Fibroblast of the aortic adventitia (primary cell): ENCODE data around the gene TUT4. TPM values are rescaled to one million over a fixed set of nuclear protein-coding genes. Genes with fewer than 3 reads are reported as not detected.

Source experiments
- DNase-seq: peaks from one replicate; pipeline ENCODE4 v3.0.0-alpha.2; 2010; ENCODE audit warnings: low read depth
- H3K4me3 ChIP-seq: 2 replicates; pipeline ENCODE4 v1.5.1; 2011; ENCODE audit warnings: low read depth, mild to moderate bottlenecking, control low read depth, low read length, moderate library complexity
- total RNA-seq: library from RNA; depleted of rRNA; stranded (reverse); fragments of >200 nt; gene quantifications from 2 replicates; pipeline ENCODE4 v1.2.3, GENCODE V29; 2012; ENCODE audit warnings: low replicate concordance
- TF ChIP-seq, protein P1 (sequence below): IDR thresholded peaks from 2 replicates; pipeline ENCODE4 v1.5.1; 2011; ENCODE audit warnings: mild to moderate bottlenecking, low read length, control low read depth, inconsistent platforms; ENCODE audit not compliant: insufficient read depth

Gene TUT4
- total RNA-seq, 1 donor, result 42.5 TPM

DNA sequence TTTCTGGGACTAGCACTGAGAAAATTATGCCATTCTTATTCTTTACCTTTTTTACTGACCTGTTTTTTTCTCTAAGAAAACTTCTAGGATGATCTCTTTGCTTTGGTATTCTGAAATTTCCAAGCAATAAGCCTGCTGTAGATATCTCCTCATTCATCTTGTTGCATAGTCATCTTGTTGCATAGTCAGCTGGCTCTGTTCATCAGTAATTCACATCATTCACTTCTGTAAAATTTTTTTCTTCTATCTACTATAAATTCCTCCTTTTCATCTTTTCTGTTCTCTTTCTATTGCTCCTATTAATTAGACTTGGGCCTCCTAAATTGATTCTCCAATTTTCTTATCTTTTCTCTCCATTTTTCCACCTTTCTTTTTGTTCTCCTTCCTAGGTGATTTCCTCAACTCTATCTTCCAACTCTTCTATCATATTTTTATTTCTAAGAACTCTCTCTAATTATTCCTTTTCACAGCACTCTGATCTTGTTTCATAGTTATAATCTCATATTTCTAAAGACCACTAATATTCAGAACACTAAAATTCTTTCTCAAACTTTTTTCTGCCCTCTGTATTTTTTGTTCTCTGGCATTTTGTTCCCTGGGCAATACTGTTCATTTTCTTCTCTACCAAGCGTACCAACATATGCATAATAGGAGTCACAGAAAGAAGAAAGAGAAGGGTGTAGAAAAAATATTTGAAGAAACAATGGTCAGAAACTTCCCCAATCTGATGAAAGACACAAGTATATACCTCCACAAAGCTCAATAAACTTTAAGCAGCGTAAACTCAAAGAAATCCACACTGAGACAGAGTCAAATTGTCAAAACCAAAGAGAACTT, 17.7 kb downstream of the TUT4 start:
- peak; percentile 32 for DNase-seq
- TF ChIP-seq, protein P1, sequence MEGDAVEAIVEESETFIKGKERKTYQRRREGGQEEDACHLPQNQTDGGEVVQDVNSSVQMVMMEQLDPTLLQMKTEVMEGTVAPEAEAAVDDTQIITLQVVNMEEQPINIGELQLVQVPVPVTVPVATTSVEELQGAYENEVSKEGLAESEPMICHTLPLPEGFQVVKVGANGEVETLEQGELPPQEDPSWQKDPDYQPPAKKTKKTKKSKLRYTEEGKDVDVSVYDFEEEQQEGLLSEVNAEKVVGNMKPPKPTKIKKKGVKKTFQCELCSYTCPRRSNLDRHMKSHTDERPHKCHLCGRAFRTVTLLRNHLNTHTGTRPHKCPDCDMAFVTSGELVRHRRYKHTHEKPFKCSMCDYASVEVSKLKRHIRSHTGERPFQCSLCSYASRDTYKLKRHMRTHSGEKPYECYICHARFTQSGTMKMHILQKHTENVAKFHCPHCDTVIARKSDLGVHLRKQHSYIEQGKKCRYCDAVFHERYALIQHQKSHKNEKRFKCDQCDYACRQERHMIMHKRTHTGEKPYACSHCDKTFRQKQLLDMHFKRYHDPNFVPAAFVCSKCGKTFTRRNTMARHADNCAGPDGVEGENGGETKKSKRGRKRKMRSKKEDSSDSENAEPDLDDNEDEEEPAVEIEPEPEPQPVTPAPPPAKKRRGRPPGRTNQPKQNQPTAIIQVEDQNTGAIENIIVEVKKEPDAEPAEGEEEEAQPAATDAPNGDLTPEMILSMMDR, result no peak
- H3K4me3 ChIP-seq, result no peak overlapping the region

DNA sequence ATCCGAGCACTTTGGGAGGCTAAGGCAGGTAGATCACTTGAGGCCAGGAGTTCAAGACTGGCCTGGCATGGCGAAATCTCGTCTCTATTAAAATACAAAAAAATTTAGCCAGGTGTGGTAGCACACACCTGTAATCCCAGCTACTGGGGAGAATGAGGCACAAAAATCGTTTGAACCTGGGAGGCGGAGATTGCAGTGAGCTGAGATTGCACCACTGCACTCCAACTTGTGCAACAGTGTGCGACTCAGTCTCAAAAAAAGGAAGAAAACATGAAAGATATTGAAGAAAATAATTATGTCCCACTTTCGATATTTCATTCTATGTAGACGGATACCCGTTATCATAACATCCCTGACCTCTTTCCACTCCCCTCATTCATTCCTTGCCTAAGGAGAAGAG, 19.2 kb downstream of the TUT4 start:
- TF ChIP-seq, protein P1, result no peak
- no peak for DNase-seq
- H3K4me3 ChIP-seq, result no peak overlapping the region

DNA sequence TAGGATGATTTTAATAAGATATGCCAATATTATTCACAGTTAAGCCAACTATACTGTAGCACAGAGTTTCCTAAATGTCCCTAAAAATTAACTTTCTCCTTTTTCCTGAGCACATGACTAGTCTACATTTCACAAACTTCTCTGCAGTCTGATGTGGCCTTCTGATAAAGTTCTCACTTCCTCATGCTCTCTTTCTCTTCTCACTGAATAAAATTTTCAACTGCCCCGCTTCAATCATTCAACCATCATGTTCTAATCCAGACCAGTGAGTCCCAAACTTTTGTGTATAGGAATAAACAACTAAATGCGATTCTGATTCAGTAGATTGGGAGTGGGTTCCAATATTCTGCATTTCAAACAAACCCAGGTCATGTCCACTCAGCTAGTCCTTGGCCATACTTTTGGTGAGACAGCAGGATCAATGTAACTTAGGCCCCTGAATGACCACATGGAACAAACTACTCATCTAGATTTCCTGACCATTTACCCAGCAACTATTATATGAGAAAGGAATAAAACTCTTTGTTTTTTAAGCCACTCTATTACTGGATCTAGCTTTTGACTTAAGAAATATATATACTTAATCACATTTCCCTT, 20.1 kb downstream of the TUT4 start:
- no peak for DNase-seq
- TF ChIP-seq, protein P1, result no peak
- H3K4me3 ChIP-seq, result no peak overlapping the region

DNA sequence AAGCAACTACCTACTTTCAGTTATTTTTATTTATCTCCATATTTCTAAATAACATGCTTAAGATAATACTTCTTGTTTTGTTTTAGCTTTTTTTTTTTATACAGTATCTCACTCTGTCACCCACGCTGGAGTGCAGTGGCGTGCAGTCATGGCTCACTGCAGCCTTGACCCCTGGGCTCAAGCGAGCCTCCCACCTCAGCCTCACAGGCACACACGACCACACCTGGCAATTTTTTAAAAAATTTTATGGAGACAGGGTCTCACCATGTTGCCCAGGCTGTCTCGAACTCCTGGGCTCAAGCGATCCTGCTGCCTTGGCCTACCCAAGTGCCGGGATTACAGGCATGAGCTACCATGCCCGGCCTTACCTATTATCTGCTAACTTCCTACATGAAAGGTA, 20.6 kb downstream of the TUT4 start:
- no peak for DNase-seq
- H3K4me3 ChIP-seq, result no peak overlapping the region
- TF ChIP-seq, protein P1, result no peak

DNA sequence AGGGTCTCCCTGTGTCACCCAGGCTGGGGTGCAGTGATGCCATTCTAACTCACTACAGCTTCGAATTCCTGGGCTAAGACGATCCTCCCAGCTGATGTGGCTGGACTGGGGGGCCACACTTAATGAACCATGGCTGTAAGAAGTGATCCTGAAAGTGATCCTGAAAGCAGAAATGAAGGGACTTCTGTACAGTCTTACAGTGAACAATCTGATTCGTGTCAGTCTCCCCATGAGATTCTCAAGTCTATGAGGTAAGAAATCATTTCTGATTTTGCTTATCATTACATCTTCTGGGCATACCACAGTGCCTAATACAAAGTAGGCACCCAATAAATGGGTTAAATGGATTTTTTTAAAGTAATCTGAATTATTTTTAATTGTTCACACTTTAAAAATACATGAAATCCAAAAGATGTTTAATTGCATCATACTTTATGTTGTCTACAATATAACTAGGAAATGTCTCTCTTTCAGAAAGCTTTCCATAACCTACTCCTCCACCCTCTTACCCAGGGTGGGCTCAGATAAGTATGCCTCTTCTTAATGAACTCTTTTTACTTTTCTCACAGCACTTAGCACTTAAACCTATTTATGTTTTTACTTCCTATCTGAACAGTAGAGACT, 21.5 kb downstream of the TUT4 start:
- H3K4me3 ChIP-seq, result no peak overlapping the region
- TF ChIP-seq, protein P1, result no peak
- no peak for DNase-seq

DNA sequence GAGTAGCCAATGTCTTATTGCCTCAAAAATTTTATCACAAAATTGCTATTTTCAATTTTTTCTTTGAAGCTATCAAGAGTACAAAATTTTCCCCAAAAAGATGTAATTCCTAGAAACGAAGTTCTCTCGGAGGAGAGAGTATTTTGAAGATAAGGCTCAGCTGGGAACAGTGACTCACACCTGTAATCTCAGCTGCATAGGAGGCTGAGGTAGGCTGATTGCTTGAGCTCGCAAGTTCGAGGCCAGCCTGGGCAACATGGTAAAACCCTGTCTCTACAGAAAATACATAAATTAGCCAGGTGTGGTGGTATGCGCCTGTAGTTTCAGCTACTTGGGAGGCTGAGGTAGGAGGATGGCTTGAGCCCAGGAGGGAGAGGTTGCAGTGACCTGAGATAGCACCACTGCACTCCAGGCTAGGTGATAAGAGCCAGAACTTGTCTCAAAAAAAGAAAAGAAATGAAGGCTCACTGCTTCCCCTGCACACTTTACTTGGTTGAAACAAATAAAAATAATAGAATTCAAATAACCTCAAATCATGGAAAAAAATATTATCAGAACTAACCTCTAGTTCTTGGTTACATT, 22.2 kb downstream of the TUT4 start:
- DNase-seq, result no peak
- no peak overlapping the region for H3K4me3 ChIP-seq
- TF ChIP-seq, protein P1, result no peak
